Activated effector memory CD4-positive, alpha-beta T cell treated with anti-CD3 and anti-CD28 coated beads, Interleukin-2, amount 50 U/mL, for 16 hours (primary cell): ENCODE data around the gene TRIO.

Source experiments
- DNase-seq: peaks from one replicate; pipeline ENCODE4 v3.0.0-alpha.2; 2020

TRIO gene

DNA sequence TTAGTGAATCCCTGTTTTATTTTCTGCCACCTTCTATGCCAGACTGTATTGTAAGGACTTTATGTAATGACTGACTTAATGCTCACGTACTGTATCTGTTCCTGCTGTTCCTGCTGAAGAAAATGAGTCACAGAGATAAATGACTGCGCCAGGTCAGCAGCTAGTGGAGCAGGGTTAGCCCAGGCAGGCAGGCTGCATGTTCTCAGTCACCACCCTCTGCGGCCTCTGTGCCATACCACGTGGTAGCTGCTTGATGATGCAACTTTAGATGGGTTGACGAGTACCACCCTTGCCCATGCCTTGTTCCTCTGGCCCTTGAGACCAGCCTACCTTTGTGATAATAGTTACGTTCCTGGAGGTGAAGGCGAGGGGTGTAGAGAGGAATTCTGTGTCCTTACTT is 161.9 kb downstream of the TRIO start:
- no peak for DNase-seq

DNA sequence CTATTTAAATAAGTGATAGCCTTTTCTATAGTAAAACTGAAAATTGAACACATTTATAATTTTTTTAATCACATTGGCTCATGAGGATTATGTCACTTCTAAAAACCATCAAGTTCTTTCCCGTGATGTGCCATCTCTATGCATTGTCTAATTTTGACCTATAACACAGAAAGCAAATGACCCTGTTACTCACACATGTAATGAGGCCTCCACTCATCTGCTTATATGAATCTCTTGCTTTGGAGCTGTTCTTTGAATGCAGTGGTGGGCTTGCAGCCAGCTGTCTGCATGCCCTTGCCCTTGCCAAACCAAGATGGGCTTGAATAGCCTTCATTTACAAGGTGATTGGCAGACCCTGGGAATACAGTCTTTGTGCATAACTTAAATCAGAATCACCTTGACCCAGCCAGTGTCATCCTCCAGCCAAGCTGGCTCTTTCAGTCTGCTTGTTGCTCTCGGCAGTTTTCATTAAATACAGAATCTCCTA is 163.2 kb downstream of the TRIO start:
- no peak for DNase-seq

DNA sequence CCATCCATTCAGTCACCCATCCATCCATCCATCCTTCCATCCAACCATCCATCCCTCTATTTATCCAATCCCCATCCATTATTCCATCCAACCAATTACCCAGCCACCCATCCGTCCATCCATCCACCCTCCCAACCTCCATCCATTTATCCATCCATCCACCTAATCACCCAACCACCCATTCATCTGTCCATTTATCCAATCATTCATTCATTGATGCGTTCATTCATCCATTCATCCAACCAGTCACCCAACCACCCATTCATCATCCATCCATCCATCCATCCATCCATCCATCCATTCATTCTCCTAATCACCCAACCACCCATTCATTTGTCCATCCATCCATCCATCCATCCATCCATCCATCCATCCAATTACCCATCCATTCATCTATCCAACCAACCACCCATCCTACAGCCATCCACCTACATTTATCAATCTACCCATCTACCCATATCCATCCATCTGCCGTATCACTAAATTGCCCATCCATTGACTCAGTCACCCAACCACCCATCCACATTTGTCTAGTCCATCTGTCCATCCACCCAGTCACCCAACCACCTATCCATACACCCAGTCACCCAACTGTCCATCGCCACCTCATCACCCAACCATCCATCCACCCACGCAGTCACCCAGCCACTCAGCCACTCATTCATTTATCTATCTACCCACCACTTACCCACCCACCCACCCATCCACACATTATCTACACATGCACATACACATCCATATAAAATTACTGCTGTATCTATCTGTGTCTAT is 165.4 kb downstream of the TRIO start:
- DNase-seq: no peak

DNA sequence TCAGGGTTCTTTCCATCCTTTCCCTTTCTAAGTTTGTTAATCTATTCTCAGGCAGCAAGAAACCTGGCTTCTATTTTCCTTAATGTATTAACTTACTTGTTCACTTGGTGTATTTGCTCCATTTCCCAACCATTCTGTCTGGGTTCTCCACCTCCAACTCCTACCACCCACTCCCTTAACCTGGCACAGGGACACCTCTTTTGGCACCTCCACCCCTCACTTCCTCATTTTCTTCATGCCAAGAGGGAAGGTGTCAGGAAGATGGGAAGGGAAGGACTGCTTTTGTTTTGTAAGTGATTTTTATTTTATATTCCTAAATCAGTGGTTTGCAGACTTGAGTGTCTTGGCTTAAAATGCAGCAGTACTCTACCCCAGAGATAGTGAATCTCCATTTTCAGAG is 166.1 kb downstream of the TRIO start:
- DNase-seq: no peak

DNA sequence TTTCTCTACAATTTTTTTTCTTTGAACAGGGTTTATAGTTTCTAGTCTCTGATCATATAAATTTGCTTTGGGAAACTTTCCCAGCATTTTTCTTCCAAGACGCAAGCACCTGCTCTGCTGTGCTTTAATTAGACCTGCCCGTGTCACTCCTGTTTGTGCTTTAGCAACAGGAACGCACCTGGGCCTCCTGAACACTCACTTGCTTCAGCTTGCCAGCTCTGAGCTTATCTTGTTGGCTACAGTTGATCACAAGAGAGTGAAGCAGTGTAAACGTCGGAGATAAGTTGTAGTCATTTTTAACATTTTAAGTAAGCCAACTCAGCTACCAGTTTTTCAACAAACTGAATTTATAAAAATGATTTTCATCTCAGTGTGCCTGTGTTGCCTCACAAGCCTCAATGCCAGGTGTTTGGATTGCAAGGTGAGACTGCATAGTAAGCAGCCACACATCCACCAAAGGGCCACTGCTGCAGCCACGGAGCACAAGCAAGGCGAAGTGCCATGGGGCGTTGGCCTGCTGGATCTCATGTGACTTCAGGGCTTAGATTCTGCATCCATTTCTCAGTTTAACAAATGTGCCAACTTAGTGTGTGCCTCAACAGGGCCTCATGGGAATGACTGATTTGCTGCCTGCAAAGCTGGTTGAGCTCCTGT is 166.9 kb downstream of the TRIO start:
- no peak for DNase-seq

DNA sequence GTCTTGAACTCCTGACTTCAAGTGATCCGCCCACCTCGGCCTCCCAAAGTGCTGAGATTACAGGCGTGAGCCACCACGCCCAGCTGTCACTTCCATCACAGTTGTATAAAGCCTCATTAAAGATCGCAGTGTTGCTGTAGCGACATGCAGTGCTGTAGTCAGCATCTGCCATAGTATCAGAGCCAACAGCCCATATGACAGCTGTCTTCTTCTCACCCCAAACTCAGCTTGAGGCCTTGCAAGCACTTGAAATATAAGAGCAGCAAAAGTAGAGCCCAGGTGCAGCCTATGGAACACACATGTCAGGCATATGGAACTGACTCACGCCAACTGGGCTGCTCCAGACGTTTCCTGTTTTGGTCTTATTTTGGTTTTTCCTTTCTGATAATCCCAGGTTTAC is 167.8 kb downstream of the TRIO start:
- no peak for DNase-seq

DNA sequence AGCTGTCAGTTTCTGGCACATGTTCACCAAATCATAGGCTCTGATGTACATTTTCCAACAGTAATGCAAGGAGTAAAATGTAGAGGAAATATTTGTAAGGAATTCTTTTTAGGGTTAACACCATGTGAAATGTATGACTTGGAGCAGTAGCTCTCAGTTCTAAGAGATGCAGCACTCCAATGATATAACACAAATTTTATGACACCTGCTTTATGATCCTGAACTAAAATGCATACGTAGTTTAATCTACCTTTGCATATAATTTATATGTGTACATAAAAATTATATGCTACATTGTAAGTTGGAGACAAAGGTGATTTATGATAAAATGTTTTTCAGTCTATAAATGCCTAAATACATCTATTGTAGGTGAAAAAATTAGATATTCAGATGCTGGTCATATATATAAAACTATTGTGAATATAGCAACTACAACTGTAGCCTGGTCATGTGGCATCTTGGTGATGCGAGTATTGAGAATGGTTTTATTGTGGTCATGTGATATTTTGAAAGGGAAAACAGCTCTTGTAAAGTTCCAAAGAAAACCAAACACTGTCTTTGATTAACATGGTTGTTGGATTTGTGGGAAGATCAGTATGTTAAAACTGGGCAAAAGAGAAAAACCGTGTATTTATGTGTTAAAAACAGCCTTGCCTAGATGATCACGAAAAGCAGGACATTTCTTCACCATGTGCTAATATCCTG is 171.0 kb downstream of the TRIO start:
- no peak for DNase-seq

DNA sequence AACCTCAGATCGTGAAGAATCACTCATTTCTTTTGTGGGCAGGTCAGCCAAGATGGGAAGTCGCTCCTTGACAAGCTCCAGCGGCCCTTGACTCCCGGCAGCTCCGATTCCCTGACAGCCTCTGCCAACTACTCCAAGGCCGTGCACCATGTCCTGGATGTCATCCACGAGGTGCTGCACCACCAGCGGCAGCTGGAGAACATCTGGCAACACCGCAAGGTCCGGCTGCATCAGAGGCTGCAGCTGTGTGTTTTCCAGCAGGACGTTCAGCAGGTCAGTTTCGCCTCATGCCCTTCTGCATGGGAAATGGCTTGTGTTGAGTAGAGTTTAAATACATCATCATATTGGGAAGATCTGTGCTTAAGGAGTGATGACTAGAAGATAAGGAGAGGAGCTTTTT is 173.3 kb downstream of the TRIO start:
- no peak for DNase-seq

DNA sequence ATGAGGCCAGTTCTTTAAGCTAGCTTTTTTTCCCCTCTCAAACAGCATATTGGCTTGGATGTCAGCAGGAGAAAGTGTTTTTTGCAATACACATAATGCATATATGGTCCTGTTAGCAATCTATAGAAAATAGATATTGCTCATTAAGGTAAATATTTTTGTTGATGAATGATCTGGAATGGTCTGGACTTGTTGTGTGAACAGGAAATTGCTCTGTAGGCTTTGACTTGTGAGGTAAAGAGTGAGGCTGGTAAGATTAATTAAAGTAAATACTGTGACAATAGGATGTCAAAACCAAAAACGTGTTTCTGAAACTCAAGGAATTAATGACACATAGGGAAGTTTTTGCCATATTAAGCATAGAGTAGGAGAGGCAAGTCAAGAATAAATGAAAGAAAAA is 176.0 kb downstream of the TRIO start:
- no peak for DNase-seq

DNA sequence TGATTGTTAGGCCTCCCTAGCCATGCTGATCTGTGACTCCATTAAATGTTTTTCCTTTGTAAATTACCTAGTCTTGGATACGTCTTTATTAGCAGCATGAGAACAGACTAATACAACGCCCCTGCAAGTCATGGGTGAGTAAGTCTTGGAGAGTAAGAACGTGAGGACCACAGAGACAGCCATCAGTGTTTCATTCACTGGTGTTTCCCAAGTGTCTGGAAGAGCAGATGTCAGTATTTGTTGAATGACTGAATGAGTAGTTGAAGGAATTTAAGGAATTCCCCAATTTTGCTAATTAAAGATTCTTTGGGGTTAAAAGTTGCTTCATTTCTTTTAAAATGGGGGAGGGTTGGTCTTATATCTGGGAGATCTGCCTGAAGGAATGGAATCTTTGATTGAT is 178.8 kb downstream of the TRIO start:
- no peak for DNase-seq

DNA sequence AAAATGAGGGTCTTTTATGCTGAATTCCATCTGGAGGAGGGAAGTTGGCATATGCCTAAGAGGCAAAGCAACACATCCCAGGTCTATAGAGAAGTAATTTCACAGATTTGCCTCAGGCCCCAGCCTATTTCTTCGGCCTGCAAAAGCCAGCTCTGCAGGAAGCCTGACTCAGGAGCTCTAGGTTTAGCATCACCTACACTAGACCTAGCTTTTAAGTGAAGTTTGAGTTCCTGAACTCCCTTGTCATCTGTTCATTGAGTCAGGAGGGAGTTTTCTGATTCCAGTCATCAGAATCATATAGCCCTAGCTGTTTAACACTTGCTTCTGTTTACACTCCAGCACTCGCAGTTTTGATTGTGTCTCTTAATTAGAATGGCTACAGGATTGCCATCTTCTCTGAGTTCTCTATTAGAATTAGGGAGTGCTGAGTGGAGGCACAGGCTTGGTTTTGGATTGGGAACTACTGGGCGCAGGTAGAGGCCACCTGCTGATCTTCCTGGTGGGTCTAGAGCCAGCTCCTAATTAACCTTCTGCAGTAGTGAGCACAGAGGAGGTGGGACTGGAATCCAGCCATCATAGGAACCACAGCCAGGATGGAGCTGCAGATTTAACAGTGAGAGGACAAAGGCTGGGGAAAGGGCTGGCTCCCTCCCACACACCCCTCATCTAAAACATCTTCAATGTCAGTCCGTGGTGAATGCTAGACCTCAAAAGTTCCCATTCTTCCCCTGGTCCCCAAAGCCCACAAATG is 179.5 kb downstream of the TRIO start:
- DNase-seq: no peak

DNA sequence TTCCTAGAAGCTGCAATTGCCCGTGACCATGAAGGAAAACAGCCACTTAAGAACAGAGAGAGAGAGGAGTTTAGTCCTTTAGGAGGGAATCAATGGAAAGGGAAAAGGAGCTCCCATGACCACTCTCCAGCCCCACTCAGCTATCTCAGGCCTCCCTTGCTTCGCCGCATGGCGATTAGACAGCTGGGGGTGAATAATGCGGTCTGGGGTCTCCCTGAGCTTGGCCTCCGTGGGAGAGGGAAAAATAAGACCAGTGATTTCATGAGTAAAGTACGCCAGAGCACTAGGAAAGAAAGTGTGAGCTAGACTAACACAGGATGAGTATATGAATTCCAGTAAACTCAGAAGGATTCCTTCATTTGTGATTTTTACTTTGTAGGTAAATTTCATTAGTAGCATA is 180.3 kb downstream of the TRIO start:
- DNase-seq: no peak

DNA sequence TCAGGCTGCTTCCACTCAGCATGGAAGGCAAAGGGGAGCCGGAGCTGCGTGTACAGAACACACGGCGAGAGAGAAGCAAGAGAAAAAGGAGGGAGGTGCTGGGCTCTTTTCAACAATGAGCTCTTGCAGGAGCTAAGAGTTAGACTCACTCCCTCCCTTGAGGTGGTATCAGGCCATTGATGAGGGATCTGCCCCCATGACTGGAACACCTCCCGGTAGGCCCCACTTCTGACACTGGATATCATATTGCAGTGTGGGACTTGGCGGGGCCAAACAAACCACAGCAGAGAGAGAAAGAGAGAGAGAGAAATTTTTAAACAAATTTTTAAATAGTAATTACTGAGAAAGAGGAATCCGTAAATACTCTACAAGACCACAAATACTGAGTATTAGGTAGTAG is 182.2 kb downstream of the TRIO start:
- DNase-seq: no peak

DNA sequence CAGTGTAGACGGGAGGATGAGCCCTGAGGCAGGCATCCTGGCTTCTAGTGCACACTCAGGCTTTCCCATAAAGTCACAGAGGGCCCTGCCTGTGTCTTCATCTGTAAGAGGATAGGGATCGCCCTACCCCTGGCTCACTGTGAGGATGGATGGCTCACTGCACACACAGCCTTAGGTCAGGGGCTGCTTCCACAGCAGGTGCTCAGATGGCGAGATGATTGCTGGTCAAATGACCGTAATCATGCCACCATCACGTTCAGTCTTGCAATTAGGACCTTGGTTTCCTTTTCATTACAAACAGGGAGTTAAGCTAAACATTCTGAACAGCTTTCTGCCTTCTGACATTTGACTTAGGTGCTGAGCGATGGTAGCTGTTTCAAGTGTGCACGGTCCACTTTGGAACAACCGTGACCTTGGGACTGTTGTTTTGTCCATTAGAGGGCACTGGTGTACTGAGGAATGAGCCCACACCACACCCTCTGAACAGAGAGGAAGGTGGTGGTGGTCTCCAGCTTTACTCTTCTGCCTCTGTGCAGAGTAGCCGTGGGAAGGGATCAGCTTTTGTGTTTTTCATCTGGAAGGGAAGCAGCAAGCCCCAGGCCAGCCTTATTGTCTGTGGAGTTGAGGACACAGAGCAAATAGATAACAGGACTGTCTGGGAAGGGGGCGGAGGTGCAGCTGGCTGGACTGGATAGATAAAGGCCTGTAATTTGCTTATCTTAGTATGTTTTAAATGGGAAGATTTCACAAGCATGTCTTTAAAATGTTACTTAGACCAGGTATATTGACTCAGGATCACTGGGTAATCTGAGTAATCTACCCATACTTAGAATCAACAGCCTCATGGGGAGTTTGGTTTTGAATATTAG is 183.1 kb downstream of the TRIO start:
- DNase-seq: no peak

DNA sequence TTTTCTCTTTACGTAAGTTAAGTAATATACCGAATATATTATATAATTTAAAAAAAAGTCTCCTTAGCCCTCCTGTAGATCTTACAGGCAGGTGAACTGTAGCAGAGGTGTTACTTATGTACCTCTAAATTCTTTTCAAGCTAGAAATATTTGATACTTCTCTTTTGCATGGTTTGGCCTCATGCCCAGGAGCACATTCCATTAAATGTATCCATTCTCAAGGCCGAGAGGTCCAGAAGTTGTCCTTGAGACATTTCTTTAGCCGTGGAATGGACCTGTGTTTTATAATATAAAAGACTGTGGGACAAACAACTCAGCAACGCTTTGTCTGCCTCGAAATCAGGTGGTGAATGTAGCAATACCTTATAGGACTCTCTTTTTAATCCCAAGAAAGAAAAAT is 184.5 kb downstream of the TRIO start:
- no peak for DNase-seq

DNA sequence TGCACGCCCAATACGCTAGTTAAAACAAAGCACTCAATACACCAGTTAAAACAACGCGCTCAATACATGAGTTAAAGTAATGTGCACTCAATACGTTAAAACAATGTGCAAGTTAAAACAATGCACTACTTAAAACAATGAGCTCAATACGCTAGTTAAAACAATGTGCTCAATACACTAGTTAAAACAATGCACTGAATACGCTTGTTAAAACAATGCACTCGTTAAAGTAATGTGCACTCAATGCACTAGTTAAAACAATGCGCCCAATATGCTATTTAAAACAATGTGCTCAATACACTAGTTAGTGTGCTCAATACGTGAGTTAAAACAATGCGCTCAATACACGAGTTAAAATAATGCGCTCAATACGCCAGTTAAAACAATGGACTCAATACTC is 185.0 kb downstream of the TRIO start:
- DNase-seq: no peak

DNA sequence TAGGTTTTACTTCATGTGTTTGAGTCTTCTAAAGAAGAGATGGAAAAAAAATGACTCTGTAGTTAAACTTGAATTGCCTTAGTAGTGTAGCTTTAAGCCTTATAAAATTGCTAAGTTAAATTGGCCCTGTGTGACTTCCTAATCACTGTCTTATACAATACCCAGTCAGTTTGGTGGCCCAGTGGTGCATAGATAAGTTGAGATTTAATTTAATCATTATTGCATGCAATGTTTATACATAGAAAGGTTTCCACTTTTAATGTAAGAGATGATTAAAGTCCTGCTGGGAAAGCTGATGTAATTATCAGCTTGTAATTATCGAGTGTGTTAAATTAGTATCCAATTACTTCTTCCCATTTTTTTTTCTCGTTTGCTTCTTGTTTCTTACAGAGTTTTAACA is 187.1 kb downstream of the TRIO start:
- DNase-seq: no peak

DNA sequence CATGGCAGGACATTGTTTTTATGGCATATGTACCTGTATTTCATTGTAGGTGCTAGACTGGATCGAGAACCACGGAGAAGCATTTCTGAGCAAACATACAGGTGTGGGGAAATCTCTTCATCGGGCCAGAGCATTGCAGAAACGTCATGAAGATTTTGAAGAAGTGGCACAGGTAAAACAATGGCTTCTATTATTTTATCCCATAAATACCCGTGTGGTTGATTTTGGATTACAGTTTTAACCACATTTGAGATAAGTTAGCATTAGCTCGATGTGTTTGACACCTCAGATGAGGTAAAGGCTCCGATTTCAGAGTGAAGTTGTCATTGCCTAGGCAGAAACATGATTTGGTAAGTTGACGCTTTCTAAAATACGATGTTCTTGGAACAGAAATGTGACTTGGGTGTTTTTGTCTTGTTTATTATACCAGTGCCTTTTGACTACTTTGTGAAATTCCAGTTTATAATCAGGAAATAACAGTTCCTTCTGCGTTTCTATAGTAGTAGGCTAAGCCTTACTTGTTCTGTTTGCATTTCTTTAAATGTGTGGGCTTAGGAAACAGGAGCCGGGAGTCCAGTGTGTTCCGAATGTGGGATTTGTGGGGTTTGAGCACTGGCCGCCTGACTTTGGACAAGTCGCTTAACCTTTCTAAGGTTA is 187.7 kb downstream of the TRIO start:
- no peak for DNase-seq

DNA sequence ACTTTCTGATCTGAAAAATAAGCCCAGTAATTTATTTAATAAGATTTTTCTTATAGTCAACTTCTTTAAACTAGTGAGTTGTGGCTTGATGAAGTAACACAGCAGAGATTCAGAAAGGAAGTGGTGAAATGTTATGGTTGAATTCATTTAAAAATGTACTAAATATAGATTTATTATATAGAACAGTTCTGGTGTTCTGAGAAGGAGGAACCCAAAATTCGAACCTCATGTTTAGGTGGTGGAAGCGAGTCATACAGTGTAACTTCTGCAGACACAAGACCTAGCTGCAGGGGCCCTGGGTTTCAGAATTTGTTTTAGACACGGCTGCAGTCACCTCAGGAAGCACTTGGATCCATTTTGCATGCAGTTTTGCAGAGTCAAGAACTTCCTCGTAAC is 188.2 kb downstream of the TRIO start:
- no peak for DNase-seq

DNA sequence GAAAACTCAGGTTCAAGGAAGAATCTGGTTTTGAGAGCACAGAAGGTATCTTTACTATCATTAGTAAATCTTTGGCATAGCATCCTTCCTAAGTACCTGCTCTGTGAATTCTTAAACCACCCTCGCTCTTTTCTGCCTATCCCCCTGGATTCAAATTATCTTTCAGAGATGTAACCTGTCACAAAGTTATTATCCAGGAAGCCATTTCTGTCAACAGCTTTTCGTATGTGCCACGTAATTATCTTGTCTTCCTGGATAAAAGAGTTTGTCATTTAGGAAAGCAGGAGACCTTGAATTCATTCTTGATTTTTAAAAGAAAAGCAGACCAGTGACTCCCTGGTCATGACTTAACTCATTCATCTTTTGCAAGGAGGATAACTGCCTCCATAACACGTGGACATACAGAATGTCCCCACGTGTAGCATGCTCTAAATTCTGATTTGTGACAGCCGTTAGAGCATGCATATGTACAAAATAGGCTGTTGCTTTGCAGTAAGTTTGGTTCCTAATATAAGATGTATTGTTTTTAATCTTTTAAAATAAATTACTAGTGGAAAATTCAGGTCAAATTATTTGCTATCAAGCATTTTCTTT is 189.0 kb downstream of the TRIO start:
- no peak for DNase-seq

DNA sequence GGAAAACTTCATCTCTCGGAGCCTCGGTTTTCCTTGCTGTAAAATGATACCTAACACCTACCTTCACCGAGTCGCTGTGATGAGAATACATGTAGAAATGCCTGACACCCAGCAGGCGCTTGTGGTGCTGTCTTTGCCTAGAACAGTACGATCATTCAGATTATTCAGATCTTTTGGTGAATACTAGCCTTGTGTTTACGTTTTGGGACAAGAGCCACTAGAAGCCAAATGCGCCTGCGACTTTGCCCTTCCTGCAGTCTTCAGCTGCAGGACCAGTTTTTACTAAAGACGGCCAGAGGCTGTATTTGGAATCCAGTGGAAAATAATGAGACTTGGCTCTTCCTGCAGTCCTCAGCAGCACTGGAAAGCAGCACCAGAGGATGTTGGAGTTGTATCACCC is 189.6 kb downstream of the TRIO start:
- DNase-seq: no peak
